ENCODE measurements around the gene EXD1. TPM values are rescaled to one million over a fixed set of nuclear protein-coding genes. Genes with fewer than 3 reads are reported as not detected.

Gene EXD1, protein sequence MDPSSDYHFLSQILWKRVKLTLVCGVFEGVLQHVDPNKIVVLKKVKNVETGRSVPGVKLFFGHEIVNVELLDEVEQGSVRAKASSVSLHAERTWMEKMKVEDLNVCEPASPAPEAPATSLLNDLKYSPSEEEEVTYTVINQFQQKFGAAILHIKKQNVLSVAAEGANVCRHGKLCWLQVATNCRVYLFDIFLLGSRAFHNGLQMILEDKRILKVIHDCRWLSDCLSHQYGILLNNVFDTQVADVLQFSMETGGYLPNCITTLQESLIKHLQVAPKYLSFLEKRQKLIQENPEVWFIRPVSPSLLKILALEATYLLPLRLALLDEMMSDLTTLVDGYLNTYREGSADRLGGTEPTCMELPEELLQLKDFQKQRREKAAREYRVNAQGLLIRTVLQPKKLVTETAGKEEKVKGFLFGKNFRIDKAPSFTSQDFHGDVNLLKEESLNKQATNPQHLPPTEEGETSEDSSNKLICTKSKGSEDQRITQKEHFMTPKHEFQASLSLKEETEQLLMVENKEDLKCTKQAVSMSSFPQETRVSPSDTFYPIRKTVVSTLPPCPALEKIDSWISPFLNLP
- total RNA-seq, result under 0.01 TPM in 1 of 2 replicates, not detected in the other

GRCh38 chr15:41230650-41231421 lies at the start of gene EXD1, which contains the start of gene CHP1:
Gene EXD1 (minus strand): TSS chr15:41230757. CDS start chr15:41226575, 4,182 bp downstream.
Gene CHP1 (plus strand): TSS chr15:41231268. CDS start chr15:41231383, 115 bp downstream.

Other genes starting within 250 kb of the EXD1 start
- gene INO80, start 114.5 kb downstream of the EXD1 start, total RNA-seq, result 21.4 and 29.2 TPM in 2 replicates
- gene CHP1, start 511 bp upstream of the EXD1 start, total RNA-seq, result 62.4 and 64.0 TPM in 2 replicates
- gene OIP5, start 101.8 kb upstream of the EXD1 start, total RNA-seq, result 3.2 and 8.3 TPM in 2 replicates
- gene NUSAP1, start 102.1 kb upstream of the EXD1 start, total RNA-seq, result 27.9 and 75.9 TPM in 2 replicates
- gene NDUFAF1, start 171.7 kb upstream of the EXD1 start, total RNA-seq, result 21.3 TPM in 2 replicates
- gene RTF1, start 186.3 kb upstream of the EXD1 start, total RNA-seq, result 16.3 and 18.1 TPM in 2 replicates